H9 (cell line): Measurements from ENCODE around the gene LYVE1. TPM values are rescaled to one million over a fixed set of nuclear protein-coding genes. Genes with fewer than 3 reads are reported as not detected.
"Not testable (repeated sequence)": the region's sequence is repeated elsewhere in the genome, so short reads cannot be mapped to it uniquely, and the experiment has no call there.

Experiments
- DNase-seq: peaks from one replicate; pipeline ENCODE4 v3.0.0-alpha.2; 2017
- H2AFZ ChIP-seq: one replicate; pipeline ENCODE4 v1.6.1; 2013; ENCODE audit warnings: mild to moderate bottlenecking, low read length, control low read depth, moderate library complexity
- H2AK5ac ChIP-seq: 2 replicates; pipeline ENCODE4 v1.6.1; 2013; ENCODE audit warnings: low read length, control low read depth, mixed read lengths; ENCODE audit not compliant: insufficient read length
- H2BK120ac ChIP-seq: one replicate; pipeline ENCODE4 v1.6.1; 2013; ENCODE audit warnings: low read depth, mild to moderate bottlenecking, low read length, control low read depth, inconsistent platforms; ENCODE audit not compliant: poor library complexity, severe bottlenecking
- H2BK12ac ChIP-seq: 2 replicates; pipeline ENCODE4 v1.6.1; 2013; ENCODE audit warnings: low read length, control low read depth, mixed read lengths, low read depth; ENCODE audit not compliant: insufficient read length
- H2BK15ac ChIP-seq: 2 replicates; pipeline ENCODE4 v1.6.1; 2013; ENCODE audit warnings: low read depth, low read length, control low read depth
- H2BK20ac ChIP-seq: one replicate; pipeline ENCODE4 v1.6.1; 2013; ENCODE audit warnings: low read depth, mild to moderate bottlenecking, low read length, control low read depth, inconsistent platforms; ENCODE audit not compliant: poor library complexity, severe bottlenecking
- H2BK5ac ChIP-seq: 2 replicates; pipeline ENCODE4 v1.6.1; 2013; ENCODE audit warnings: low read length, control low read depth, mixed read lengths; ENCODE audit not compliant: insufficient read length
- H3K14ac ChIP-seq: 2 replicates; pipeline ENCODE4 v1.6.1; 2013; ENCODE audit warnings: low read length, control low read depth; ENCODE audit not compliant: insufficient read depth
- H3K18ac ChIP-seq: 2 replicates; pipeline ENCODE4 v1.6.1; 2013; ENCODE audit warnings: low read depth, mild to moderate bottlenecking, mixed read lengths, low read length, control low read depth; ENCODE audit not compliant: insufficient read length
- H3K23ac ChIP-seq: 2 replicates; pipeline ENCODE4 v1.6.1; 2013; ENCODE audit warnings: low read length, control low read depth, mixed read lengths, low read depth; ENCODE audit not compliant: insufficient read length
- H3K23me2 ChIP-seq: 2 replicates; pipeline ENCODE4 v1.6.1; 2013; ENCODE audit warnings: low read depth, mild to moderate bottlenecking, mixed read lengths, low read length, control low read depth; ENCODE audit not compliant: insufficient read length, poor library complexity, severe bottlenecking
- H3K27ac ChIP-seq: 2 replicates; pipeline ENCODE4 v1.5.1; 2013; ENCODE audit warnings: low read length, control low read depth, mixed read lengths, low read depth; ENCODE audit not compliant: insufficient read length
- H3K27me3 ChIP-seq: 2 replicates; pipeline ENCODE4 v1.6.1; 2013; ENCODE audit warnings: low read length, control low read depth, inconsistent platforms; ENCODE audit not compliant: insufficient read depth
- H3K4ac ChIP-seq: 2 replicates; pipeline ENCODE4 v1.6.1; 2013; ENCODE audit warnings: low read depth, mild to moderate bottlenecking, control low read depth, inconsistent platforms, low read length, moderate library complexity
- H3K4me1 ChIP-seq: 2 replicates; pipeline ENCODE4 v1.6.1; 2013; ENCODE audit warnings: low read length, control low read depth, inconsistent platforms; ENCODE audit not compliant: insufficient read depth
- H3K4me2 ChIP-seq: 2 replicates; pipeline ENCODE4 v1.6.1; 2013; ENCODE audit warnings: low read length, control low read depth, mixed read lengths; ENCODE audit not compliant: insufficient read length, insufficient read depth
- H3K56ac ChIP-seq: 2 replicates; pipeline ENCODE4 v1.6.1; 2013; ENCODE audit warnings: low read depth, mild to moderate bottlenecking, mixed read lengths, low read length, control low read depth; ENCODE audit not compliant: insufficient read length
- H3K79me1 ChIP-seq: 2 replicates; pipeline ENCODE4 v1.6.1; 2013; ENCODE audit warnings: low read depth, mild to moderate bottlenecking, moderate library complexity, low read length, control low read depth, inconsistent platforms; ENCODE audit not compliant: insufficient read depth, poor library complexity, severe bottlenecking
- H3K79me2 ChIP-seq: 2 replicates; pipeline ENCODE4 v1.6.1; 2013; ENCODE audit warnings: low read length, control low read depth, inconsistent platforms; ENCODE audit not compliant: insufficient read depth
- H3K9ac ChIP-seq: 2 replicates; pipeline ENCODE4 v1.6.1; 2013; ENCODE audit warnings: low read length, control low read depth, mixed read lengths; ENCODE audit not compliant: insufficient read length; ENCODE audit errors: extremely low read depth
- H3K9me3 ChIP-seq: one replicate; pipeline ENCODE4 v1.6.1; 2013; ENCODE audit warnings: low read depth, low read length, inconsistent platforms; ENCODE audit not compliant: control insufficient read depth
- H3T11ph ChIP-seq: one replicate; pipeline ENCODE4 v1.6.1; 2013; ENCODE audit warnings: mild to moderate bottlenecking, low read length, control low read depth, inconsistent platforms
- H4K20me1 ChIP-seq: one replicate; pipeline ENCODE4 v1.6.1; 2013; ENCODE audit not compliant: control insufficient read depth, insufficient read length, insufficient read depth
- H4K5ac ChIP-seq: 2 replicates; pipeline ENCODE4 v1.6.1; 2013; ENCODE audit warnings: low read depth, mild to moderate bottlenecking, mixed read lengths, low read length, control low read depth; ENCODE audit not compliant: insufficient read length
- H4K8ac ChIP-seq: replicated peaks from 2 replicates; pipeline ENCODE4 v1.6.1; 2013; ENCODE audit warnings: low read length, control low read depth, mixed read lengths, low read depth; ENCODE audit not compliant: insufficient read length
- H4K91ac ChIP-seq: 2 replicates; pipeline ENCODE4 v1.6.1; 2013; ENCODE audit warnings: low read depth, mild to moderate bottlenecking, moderate library complexity, mixed read lengths, low read length, control low read depth; ENCODE audit not compliant: insufficient read length
- H3K27ac Mint-ChIP-seq, 3 experiments: 2 replicates in 2 of 3; 3 replicates in 1 of 3; pipeline ENCODE4 v1.8.0; 2020 to 2021; ENCODE audit warnings: mixed read lengths in 3 of 3, mild to moderate bottlenecking in 1 of 3, moderate library complexity in 1 of 3
- H3K27me3 Mint-ChIP-seq: 2 replicates; pipeline ENCODE4 v1.8.0; 2021; ENCODE audit warnings: low read depth, mild to moderate bottlenecking, moderate library complexity, mixed read lengths
- H3K36me3 Mint-ChIP-seq, 3 experiments: 2 replicates in 2 of 3; 3 replicates in 1 of 3; pipeline ENCODE4 v1.8.0; 2020 to 2021; ENCODE audit warnings: low read depth in 3 of 3, mixed read lengths in 3 of 3; ENCODE audit not compliant: insufficient read depth in 1 of 3
- H3K4me1 Mint-ChIP-seq, 2 experiments: 2 replicates each; pipeline ENCODE4 v1.8.0; 2020; ENCODE audit warnings: mixed read lengths in 2 of 2
- H3K4me3 Mint-ChIP-seq, 2 experiments: 2 replicates in 1 of 2; 3 replicates in 1 of 2; pipeline ENCODE4 v1.8.0; 2020 to 2021; ENCODE audit warnings: mild to moderate bottlenecking in 2 of 2, mixed read lengths in 2 of 2, moderate library complexity in 1 of 2
- H3K9me3 Mint-ChIP-seq, 2 experiments: 2 replicates in 1 of 2; 3 replicates in 1 of 2; pipeline ENCODE4 v1.8.0; 2020; ENCODE audit warnings: mild to moderate bottlenecking in 2 of 2, mixed read lengths in 2 of 2, moderate library complexity in 1 of 2
- WGBS: extraction: QIAGEN DNeasy Blood & Tissue Kit; methylation state at CpG from one replicate; pipeline ENCODE4 v1.1.7; 2013; ENCODE audit warnings: missing lambda C conversion rate, low lambda C conversion rate, mixed read lengths; ENCODE audit not compliant: insufficient read length; ENCODE audit errors: extremely low coverage; 5-methylcytosine and 5-hydroxymethylcytosine counted together
- total RNA-seq: library from RNA; stranded (reverse); gene quantifications from 2 replicates; pipeline ENCODE4 v1.2.1, GENCODE V29; 2021
- TF ChIP-seq, protein P1 (sequence below): fragments of 200-600 bp; sonication (generic); conservative IDR thresholded peaks from 3 replicates; pipeline ENCODE4 v1.8.0; 2021; ENCODE audit warnings: antibody characterized with exemption, mild to moderate bottlenecking

The LYVE1 gene
- total RNA-seq, 1 experiment from 2014 or later = not detected

DNA sequence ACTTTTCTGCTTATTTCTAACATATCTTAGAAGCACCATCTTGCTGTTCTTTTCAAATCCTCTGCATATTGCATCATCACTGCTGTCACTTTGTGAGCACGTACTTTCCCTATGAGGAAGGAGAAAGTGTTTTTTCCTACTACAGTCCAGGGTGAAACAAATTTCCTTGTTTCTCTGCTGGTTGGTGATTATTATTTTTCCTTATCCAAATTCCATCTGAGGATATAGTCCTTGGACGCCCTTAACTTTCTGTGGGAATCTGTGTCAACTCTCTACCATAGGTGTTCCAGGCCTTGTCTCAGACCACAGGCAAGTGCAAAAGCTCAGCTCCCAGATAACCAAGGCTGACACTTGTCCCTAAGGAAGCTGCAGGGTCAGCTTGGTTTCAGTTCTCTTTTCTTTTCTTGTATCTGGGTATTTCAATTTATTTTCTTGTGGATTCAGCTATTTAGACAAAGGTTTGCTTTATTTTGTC is 29.4 kb upstream of the LYVE1 start:
- H3K4me1 ChIP-seq = no peaks in the 10 kb centered on the region
- H3K23ac ChIP-seq = no peak overlapping the region
- H4K5ac ChIP-seq = no peak overlapping the region
- H4K91ac ChIP-seq = no peak overlapping the region
- no peak overlapping the region for H2BK20ac ChIP-seq
- H2AK5ac ChIP-seq = no peak overlapping the region
- no peak overlapping the region for H3K27ac ChIP-seq
- no peaks in the 10 kb centered on the region for H3K27me3 ChIP-seq
- no peak overlapping the region for H3K18ac ChIP-seq
- H3K27ac Mint-ChIP-seq = no peak overlapping the region; a peak in 2 of 7 replicates
- DNase-seq = no peak
- H2AFZ ChIP-seq = no peak overlapping the region
- no peak overlapping the region for H4K8ac ChIP-seq
- H2BK15ac ChIP-seq = no peak overlapping the region
- no peak overlapping the region for H3K14ac ChIP-seq
- H3K79me2 ChIP-seq = no peaks in the 10 kb centered on the region
- H2BK12ac ChIP-seq = no peak overlapping the region
- no peak overlapping the region for H3K56ac ChIP-seq
- no peaks in the 10 kb centered on the region for H3K23me2 ChIP-seq
- no peak overlapping the region for H3K9ac ChIP-seq
- H2BK120ac ChIP-seq = no peak overlapping the region
- no peak overlapping the region for H3K4ac ChIP-seq
- no CpG with 5 or more reads among the region's 2 CpGs for WGBS
- no peaks in the 10 kb centered on the region for H3K79me1 ChIP-seq
- no peaks in the 10 kb centered on the region; a peak in 1 of 5 replicates for H3K9me3 Mint-ChIP-seq
- no peaks in the 10 kb centered on the region for H4K20me1 ChIP-seq
- TF ChIP-seq, protein P1, sequence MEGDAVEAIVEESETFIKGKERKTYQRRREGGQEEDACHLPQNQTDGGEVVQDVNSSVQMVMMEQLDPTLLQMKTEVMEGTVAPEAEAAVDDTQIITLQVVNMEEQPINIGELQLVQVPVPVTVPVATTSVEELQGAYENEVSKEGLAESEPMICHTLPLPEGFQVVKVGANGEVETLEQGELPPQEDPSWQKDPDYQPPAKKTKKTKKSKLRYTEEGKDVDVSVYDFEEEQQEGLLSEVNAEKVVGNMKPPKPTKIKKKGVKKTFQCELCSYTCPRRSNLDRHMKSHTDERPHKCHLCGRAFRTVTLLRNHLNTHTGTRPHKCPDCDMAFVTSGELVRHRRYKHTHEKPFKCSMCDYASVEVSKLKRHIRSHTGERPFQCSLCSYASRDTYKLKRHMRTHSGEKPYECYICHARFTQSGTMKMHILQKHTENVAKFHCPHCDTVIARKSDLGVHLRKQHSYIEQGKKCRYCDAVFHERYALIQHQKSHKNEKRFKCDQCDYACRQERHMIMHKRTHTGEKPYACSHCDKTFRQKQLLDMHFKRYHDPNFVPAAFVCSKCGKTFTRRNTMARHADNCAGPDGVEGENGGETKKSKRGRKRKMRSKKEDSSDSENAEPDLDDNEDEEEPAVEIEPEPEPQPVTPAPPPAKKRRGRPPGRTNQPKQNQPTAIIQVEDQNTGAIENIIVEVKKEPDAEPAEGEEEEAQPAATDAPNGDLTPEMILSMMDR = no peak
- H3K4me1 Mint-ChIP-seq = peaks cover 0 to 4% of the 10 kb centered on the region in 2 experiments; a peak in 2 of 4 replicates
- H3K9me3 ChIP-seq = no peaks in the 10 kb centered on the region
- H2BK5ac ChIP-seq = no peak overlapping the region
- no peaks in the 10 kb centered on the region for H3K27me3 Mint-ChIP-seq
- no peak overlapping the region for H3K4me3 Mint-ChIP-seq
- H3T11ph ChIP-seq = no peak overlapping the region
- no peak overlapping the region for H3K4me2 ChIP-seq
- no peaks in the 10 kb centered on the region for H3K36me3 Mint-ChIP-seq

DNA sequence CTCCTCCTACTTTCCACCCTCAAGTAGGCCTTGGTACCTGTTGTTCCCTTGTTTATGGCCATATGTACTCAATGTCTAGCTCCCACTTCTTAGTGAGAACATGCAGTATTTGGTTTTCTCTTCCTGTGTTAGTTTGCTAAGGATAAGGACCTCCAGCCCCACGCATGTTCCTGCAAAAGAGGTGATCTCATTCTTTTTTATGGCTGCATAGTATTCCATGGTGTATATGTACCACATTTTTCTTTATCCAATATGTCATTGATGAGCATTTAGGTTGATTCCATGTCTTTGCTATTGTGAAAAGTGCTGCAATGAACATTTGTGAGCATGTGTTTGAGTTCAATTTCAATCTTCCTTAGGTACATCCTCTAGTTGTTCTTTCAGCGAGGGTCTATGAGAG is 27.4 kb upstream of the LYVE1 start:
- not testable (repeated sequence) for H4K20me1 ChIP-seq, H3K27ac Mint-ChIP-seq, DNase-seq, H3K9me3 ChIP-seq, H3K27ac ChIP-seq, H3K4me3 Mint-ChIP-seq, H3K36me3 Mint-ChIP-seq, H3K4me1 ChIP-seq, H3K9me3 Mint-ChIP-seq, H3K4ac ChIP-seq, H3K56ac ChIP-seq, H3K23me2 ChIP-seq, H4K5ac ChIP-seq, H2BK5ac ChIP-seq, H2BK20ac ChIP-seq, H4K8ac ChIP-seq, H2BK120ac ChIP-seq, H3K14ac ChIP-seq, H2BK12ac ChIP-seq, H3K9ac ChIP-seq, H3K27me3 ChIP-seq, H3K79me2 ChIP-seq, H3K79me1 ChIP-seq, H3K4me2 ChIP-seq, H3K4me1 Mint-ChIP-seq, H2BK15ac ChIP-seq, H4K91ac ChIP-seq, H2AK5ac ChIP-seq, H3K18ac ChIP-seq, H3K23ac ChIP-seq, H3K27me3 Mint-ChIP-seq, H2AFZ ChIP-seq, H3T11ph ChIP-seq
- no CpG with 5 or more reads among the region's 2 CpGs for WGBS
